Stimulated activated CD4-positive, alpha-beta T cell treated with anti-CD3 and anti-CD28 coated beads, Interleukin-2, amount 100 ng/mL, for 48 hours (primary cell): ENCODE measurements around the gene COL23A1.
"Not testable (repeated sequence)": the region's sequence is repeated elsewhere in the genome, so short reads cannot be mapped to it uniquely, and the experiment has no call there.

Source experiments
- DNase-seq, 2 donors: peaks; one replicate each; pipeline ENCODE4 v3.0.0-alpha.2; 2020

The COL23A1 gene

DNA sequence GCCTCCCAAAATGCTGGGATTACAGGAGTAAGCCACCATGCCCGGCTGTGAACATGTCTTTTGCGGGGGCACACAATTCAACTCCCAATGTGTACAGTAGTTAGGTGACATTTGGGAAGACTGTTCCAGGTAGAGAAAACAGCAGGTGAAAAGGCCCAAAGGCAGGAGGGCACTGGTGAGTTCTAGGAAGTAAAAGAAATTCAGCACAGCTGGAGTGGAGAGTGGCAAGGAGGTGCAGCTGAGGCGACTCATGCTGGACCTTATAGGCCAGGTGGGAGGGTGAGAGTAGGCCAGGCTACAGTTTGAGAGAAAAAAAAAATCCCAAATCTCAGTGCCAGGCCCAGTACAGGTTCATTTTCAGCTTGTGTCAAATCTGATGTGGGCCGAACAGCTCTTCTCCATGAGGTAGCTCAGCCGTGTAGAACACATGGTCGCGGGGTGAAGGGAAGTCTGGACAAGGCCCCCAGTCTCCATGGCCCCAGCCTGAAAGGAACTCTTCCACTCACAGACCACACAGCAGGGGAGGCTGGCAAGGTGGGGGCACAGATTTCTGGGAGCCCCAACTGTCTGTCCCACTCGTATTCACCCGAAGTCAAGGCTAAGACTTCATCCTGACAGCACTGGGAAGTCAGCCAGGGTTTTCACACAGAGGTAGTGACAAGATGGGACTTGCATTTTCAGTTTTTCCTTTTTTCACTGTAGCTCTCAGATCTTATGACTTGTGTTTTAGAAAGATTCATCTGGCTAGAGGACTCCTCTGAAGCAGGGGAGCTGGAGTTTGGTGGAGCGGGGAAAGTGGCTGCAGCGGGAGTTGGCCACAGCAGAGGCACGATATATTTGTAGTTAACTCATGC, 390.4 kb downstream of the COL23A1 start:
- no peak for DNase-seq

DNA sequence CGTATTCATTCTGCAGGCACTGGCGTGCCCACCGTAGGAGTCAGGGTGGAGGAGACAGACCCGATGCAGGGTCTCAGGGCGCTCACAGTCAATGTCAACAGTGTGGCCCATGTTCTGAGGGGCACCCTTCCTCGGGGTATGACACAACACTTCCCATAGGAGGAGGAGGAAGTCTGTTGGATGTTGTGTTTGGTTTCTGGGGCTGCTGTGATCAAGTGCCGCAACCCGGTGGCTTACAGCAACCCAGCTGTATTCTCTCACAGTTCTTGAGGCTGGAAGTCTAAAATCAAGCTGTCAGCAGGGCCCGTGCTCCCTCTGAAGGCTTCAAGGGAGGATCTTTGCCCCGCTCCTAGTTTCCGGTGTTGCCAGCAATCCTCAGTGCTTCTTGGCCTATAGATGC, 391.5 kb downstream of the COL23A1 start:
- DNase-seq = no peak

DNA sequence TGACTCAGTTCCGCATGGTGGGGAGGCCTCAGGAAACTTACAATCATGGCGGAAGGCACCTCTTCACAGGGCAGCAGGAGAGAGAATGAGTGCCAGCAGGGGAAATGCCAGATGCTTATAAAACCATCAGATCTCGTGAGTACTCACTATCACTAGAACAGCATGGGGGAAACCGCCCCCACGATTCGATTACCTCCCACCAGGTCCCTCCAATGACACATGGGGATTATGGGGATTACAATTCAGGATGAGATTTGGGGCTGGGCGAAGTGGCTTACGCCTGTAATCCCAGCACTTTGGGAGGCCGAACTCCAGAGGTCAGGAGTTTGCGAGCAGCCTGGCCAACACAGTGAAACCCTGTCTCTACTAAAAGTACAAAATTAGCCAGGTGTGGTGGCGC, 392.0 kb downstream of the COL23A1 start:
- DNase-seq = not testable (repeated sequence)

DNA sequence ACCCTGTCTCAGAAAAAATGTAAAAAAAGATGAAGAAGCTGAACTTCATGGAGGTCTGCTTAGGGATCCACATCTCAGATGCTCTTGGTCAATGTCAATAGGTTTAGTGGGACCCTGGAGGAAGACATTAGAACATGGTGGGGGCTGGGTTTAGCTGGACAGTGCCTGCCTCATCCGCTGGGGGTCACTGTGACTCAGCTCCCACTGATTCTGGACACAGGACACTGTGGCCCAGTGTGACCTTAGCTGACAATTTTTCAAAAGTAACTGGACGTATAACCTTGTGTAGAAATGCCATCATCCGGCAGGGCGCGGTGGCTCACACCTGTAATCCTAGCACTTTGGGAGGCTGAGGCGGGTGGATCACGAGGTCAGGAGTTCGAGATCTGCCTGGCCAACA, 393.2 kb downstream of the COL23A1 start:
- no peak for DNase-seq

DNA sequence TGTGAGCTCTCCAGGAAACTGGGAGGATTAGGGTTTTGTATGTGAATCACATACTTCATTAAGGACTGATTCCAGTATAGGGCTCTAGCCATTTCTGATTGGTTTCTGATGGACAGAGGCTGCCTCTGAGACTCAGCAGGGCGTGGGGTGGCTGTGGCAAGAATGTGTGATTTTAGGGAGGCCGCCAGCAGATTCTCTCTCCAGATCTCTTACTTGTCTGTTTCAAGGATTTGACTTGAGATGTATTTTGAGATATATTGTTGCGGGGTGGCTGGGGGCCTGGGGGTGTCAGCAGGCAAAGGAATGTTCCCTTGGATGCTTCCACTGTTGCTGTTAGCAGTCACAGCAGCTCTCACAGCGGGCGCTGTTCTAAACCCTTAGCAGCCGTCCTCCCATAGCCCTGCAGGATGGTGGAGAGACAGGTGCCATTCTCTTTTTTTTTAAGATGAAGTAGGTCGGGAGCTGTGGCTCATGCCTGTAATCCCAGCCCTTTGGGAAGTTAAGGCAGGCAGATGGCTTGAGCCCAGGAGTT, 393.8 kb downstream of the COL23A1 start:
- no peak for DNase-seq

DNA sequence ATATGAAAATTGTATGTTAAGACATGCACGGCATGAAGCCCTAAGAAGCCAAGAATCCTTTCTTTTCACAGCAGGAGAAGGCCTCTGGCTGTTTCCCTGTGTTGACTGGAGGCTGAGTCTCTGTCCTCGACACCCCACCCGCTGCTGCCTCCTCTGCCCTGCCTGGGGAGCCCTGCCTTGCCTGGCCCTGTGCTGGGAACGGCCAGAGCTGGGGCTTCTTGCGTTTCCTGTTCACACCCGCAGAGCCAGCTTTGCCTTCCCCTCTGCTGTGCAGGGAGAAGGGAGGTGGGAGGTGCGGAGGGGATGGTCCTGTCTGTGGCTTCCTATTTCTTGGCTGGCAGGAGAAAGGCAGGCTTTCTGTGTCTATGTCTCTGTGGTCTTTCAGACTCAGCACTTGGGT, 396.2 kb downstream of the COL23A1 start:
- no peak for DNase-seq

DNA sequence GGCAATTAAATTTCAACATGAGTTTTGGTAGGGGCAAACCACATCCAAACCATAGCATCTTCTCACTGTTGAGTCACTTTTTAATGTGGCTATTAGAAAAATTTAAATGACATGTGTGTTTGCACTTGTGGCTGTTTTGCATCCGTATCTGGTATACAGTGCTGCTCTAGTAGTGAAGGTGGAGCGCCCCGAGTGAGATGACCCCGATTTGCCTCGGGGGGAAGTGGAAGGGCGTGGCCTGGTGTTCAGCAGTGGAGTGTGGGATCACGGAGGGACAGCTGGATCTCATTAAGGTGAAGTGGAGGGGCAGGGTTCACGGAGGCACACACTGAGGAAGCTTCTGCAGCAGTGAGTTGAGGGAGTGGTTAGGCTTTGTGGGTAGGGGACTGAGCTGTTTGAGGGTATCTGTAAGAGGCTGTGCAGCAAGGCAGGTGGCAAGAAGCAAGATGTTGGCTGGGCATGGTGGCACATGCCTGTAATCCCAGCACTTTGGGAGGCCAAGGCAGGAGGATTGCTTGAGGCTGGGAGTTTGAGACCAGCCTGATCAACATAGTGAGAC, 396.9 kb downstream of the COL23A1 start:
- no peak for DNase-seq

DNA sequence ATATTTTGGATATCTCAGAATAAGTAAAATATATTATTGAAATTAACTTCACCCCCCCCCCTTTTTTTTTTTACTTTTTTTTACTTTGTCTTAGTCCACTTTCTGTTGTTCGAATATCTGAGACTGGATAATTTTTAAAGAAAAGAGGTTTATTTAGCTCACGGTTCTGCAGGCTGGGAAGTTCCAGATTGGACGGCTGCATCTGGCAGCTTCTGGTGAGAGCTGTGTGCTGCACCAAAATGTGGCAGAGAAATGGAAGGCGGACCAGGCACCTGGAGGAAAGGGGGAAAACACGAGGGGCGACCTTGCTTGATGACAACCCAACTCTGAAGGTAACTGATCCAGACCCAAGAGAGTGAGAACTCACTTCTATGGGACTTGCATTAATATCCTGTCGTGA, 397.4 kb downstream of the COL23A1 start:
- no peak for DNase-seq

DNA sequence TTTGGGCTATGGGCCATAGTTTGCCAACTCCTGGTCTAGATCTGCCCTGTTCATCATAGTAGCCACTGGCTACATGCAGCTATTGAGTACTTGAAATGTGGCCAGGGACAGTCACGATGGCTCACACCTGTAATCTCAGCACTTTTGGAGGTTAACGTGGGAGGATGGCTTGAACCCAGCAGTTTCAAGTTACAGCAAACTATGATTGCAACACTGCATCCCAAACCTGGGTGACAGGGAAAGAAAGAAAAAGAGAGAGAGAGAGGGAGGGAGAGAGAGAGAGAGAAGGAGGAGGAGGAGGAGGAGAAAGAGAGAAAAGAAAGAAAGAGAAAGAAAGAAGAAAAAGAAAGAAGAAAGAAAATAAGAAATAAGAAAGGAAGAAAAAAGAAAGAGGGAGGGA, 397.9 kb downstream of the COL23A1 start:
- DNase-seq = no peak

DNA sequence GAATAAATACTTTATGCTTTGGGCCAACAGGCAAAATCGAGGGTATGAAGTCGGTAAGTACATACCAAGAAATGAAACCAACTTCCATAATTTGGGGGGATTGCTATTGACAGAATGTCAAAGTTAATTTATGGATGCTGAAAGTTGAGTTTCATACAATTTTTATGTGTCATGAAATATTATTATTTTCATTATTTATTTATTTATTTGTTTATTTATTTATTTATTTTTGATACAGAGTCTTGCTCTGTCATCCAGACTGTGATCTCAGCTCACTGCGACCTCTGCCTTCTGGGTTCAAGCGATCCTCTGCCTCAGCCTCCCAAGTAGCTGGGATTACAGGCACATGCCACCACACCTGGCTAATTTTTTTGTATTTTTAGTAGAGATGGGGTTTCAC, 398.5 kb downstream of the COL23A1 start:
- DNase-seq = no peak

DNA sequence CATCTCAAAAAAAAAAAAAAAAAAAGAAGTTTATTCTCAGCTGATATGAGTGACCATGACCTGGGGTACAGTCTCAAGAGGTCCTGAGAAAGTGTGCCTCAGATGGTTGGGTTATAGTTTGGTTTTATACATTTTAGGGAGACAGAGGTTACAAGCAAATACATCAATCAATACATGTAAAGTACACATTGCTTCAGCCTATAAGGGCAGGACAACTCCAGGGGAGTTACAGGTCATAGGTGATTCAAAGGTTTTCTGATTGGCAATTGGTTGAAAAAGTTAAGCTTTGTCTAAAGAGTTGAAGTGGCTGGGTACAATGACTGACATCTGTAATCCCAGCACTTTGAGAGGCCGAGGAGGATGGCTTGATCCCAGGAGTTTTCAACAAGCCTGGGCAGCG, 400.8 kb downstream of the COL23A1 start:
- no peak for DNase-seq
